HG03095 (cell line): ENCODE results near the gene OXCT2.

ENCODE experiments used
- ATAC-seq: cut with Tn5 transposase; IDR thresholded peaks from one replicate; pipeline ENCODE4 v1.9.1; 2021; ENCODE audit warnings: moderate library complexity; ENCODE audit not compliant: unreplicated experiment

OXCT2 gene

GRCh38 chr1:39737546-39738169, 33.5 kb downstream of the OXCT2 start:
- no peak for ATAC-seq

DNA sequence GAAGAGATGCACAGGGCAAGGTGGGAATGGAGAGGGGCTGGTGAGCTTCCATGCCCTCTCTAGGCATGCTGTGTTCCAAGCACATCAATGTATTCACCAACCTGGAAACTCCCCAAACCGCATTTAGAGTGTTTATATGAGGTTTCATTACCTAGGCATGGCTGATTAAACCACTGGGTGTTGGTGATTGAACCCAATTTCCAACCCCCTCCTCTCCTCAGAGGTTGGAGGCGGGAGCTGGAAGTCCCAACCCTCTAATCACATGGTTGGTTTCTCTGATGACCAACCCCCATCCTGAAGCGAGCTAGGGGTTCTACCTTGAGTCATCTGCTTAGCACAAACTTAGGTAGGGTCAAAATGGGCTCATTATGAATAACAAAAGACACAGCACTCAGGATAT, 35.4 kb downstream of the OXCT2 start:
- ATAC-seq, result no peak

DNA sequence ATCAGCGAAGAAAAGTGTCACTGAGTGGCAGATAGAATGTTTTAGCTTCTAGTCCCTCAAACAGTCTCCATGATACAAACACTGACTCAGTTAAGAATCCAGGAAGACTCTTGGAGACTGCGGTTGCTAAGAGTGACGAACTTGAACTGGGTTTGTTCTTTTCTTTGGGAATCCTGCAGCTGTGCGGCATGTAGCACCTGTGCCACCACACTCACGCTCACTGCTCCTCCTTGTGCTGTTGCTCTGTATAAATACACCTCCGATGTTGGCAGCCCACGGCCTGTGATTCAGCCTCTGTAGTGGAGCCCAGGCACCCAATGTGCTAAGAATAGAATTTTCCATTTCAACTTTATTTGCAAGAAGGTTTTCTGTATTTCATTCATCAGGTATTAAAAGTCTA, 38.0 kb downstream of the OXCT2 start:
- ATAC-seq, result no peak

GRCh38 chr1:39732730-39733129, 38.4 kb downstream of the OXCT2 start:
- ATAC-seq, result no peak

DNA sequence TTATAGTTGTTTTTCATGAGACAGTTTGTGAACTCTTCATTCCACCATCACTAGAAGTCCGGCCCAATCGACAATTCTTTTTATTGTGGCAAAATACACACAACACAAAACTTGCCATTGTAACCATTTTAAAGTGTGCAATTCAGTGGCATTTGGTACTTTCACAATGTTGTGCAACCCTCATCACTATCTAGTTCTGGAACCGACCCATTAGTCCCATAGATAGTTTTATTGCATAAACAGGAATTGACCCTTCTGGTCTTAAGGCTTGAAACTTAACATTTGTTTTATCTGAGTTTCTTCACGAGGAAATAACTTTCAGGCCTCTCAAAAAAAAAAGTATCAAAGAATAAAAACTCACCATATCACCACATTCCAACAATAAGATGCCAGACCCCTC, 41.3 kb downstream of the OXCT2 start:
- ATAC-seq, result no peak

- ATAC-seq, result no peak
Observed at GRCh38 chr1:39729030-39729429, 42.1 kb downstream of the OXCT2 start.

- ATAC-seq, result no peak
Observed at GRCh38 chr1:39727932-39728317, 43.2 kb downstream of the OXCT2 start.

- ATAC-seq, result no peak
Observed at GRCh38 chr1:39727221-39727931, 43.8 kb downstream of the OXCT2 start.

DNA sequence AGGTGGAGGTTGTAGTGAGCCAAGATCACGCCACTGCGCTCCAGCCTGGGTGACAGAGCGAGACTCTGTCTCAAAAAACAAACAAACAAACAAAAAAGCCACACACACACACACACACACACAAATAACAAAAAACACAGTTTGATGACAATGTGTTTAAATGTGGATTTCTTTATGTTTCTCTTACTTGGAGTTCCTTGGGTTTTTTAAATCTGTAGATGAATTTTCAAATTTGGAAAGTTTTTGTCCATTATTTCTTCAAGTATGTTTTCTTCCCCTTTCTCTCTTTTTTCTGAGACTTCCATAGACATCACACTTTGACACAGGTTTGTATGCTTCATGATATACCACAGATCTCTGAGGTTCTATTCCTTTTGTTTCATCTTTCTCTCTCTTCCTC, 44.5 kb downstream of the OXCT2 start:
- ATAC-seq, result no peak

DNA sequence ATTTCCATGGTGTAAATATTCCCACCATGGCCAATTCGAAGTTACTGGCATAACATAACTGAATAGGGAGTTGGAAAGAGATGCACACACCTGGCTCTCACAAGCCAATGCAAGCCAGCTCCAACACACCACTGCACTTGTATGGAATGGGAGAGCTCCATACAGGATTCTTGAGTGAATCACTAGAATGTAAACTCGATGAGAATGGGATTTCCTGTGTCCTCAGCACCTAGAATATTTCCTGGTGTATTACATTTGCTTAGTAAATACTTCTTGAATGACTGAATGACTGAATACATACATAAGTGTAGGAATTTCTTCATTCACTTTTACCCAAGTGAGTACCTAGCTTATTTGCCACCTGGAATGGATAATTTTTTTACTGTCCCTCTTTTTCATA, 48.7 kb downstream of the OXCT2 start:
- no peak for ATAC-seq

- ATAC-seq, result no peak
Observed at GRCh38 chr1:39721664-39722063, 49.5 kb downstream of the OXCT2 start.

GRCh38 chr1:39720094-39720999, 50.8 kb downstream of the OXCT2 start:
- ATAC-seq, result no peak
